HG03097 (cell line): Measurements from ENCODE around the gene C11orf98.
"Not testable (repeated sequence)": the region's sequence is repeated elsewhere in the genome, so short reads cannot be mapped to it uniquely, and the experiment has no call there.

Experiments
- ATAC-seq: cut with Tn5 transposase; IDR thresholded peaks from one replicate; pipeline ENCODE4 v1.9.1; 2021; ENCODE audit not compliant: unreplicated experiment, low FRiP score

C11orf98 gene

GRCh38 chr11:62654297-62654696 is 10.7 kb downstream of the C11orf98 start:
- no peak for ATAC-seq

DNA sequence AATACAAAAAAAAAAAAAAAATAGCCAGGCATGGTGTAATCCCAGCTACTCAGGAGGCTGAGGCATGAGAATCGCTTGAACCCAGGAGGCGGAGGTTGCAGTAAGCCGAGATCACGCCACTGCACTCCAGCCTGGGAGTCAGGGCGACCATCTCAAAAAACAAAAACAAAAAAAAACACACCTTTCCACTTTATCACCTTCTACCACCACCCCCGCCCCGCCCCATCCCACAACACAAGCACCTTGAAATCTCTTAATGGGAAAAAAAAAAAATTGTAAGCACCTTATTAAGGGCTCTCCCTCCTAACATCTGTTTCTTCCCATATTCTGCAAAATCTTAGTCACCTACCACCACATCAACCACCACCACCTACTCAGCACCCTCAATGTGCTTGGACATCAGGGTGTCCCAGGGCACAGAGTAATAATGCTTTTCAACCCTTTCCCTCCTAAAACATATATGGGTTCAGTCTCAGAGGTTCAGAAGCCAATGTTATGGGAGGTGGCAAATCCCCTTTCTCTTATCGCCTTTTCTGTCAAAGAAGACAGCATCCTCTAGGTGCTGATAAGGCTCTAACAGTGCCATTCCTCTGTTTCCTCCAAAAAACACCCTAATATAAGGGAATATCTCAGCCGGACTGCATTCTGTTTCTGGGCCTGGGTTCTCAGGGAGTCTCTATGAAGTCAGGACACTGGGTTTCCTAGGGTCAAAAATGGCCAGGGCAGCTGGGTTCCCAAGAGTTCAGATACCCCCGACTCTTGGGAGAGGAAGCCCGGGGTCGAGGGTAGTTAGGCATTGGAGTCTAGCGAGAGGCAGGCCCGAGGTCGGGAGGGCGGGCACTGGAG is 12.6 kb downstream of the C11orf98 start:
- no peak for ATAC-seq

DNA sequence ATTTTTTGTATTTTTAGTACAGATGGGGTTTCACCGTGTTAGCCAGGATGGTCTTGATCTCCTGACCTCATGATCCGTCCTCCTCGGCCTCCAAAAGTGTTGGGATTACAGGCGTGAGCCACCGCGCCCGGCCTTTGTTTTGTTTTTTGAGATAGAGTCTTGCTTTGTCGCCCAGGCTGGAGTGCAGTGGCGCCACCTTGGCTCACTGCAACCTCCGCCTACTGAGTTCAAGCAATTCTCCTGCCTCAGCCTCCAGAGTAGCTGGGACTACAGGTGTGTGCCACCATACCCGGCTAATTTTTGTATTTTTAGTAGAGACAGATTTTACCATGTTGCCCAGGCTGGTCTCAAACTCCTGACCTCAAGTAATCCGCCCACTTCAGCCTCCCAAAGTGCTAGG is 14.7 kb downstream of the C11orf98 start:
- not testable (repeated sequence) for ATAC-seq

GRCh38 chr11:62649486-62649885 is 15.5 kb downstream of the C11orf98 start:
- ATAC-seq, result no peak

- ATAC-seq, result no peak
Measured at GRCh38 chr11:62648967-62649364, 16.0 kb downstream of the C11orf98 start.

DNA sequence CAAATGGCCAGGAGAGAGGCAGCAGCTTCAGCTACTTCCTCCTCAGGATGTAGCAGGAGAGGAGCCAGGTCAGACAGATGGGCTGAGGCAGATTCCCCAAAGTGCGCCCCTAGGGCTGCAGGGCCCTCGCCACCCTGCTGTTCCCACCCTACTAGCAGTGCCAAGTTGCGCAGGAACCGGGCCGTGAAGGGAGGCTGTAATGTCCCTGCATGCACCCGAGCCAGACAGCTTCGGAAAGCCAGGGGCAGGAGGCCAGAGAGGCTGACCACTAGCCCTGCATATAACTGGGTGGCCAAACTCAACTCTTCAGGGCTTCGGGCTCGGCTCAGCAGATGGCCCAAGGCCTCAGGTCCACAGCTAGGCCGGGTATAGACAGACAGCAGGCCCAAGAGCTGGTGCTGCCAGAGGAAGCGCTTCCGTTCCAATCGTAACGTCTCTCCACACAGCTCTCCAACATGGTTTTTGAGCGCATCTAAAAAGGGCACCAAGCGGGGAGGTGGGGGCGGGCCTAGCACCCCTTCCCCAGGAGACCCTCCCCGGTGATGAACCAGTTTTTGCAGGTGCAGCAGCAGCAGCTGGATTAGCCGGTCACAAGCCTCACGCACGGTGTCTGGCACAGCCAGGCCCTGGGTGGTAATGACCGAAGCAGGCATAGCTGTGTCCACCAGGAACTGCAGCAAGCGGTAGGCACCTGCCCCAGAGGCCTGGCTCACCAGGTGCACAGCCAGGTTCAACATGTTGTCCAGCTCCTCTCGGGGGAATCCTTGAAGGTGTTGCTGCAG is 16.6 kb downstream of the C11orf98 start:
- ATAC-seq, result no peak

- ATAC-seq, result no peak
Measured at GRCh38 chr11:62647609-62648005, 17.4 kb downstream of the C11orf98 start.

- ATAC-seq, result peak; percentile 7
Measured at GRCh38 chr11:62646825-62647608, 18.0 kb downstream of the C11orf98 start.

- peak; percentile 86 for ATAC-seq
Measured at GRCh38 chr11:62645946-62646824, 18.8 kb downstream of the C11orf98 start, which contains the start of gene GANAB. GANAB (minus strand) TSS chr11:62646613; CDS start chr11:62646599, 14 bp downstream.

DNA sequence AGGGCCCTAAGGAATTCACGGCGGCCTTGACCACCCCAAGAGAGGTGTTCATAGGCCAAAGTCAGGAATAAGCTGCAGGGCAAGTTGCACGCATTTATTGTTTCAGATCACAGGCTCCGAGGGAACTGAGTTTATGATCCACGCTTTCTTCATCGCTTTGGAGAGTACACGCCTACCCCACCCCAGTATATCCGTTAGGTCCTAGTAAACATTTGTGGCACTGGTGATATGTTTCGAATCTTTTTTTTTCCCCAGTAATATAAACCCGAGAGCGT is 19.4 kb downstream of the C11orf98 start:
- ATAC-seq, result no peak

- ATAC-seq, result no peak
Measured at GRCh38 chr11:62644220-62644619, 20.8 kb downstream of the C11orf98 start.

- no peak for ATAC-seq
Measured at GRCh38 chr11:62632492-62632891, 32.5 kb downstream of the C11orf98 start.

DNA sequence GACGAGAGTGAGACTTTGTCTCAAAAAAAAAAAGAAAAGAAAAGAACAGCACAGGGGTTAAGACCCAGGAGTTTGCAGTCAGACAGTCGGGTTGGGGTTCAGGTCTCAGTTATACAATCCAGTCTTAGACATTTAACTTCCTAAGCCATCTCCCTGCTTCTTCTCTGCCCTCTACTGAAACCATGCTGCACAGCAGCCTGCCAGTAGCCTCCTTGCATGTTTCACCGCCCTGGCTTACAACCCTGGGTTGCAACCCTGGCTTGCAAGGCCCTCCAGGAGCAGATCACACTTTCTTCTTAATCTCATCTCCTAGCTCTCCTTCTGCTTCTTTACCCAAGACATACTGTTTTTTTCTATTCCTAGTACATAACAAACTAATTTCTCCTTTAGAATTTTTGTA is 37.3 kb downstream of the C11orf98 start:
- no peak for ATAC-seq

GRCh38 chr11:62622476-62623089 is 42.4 kb downstream of the C11orf98 start:
- no peak for ATAC-seq

DNA sequence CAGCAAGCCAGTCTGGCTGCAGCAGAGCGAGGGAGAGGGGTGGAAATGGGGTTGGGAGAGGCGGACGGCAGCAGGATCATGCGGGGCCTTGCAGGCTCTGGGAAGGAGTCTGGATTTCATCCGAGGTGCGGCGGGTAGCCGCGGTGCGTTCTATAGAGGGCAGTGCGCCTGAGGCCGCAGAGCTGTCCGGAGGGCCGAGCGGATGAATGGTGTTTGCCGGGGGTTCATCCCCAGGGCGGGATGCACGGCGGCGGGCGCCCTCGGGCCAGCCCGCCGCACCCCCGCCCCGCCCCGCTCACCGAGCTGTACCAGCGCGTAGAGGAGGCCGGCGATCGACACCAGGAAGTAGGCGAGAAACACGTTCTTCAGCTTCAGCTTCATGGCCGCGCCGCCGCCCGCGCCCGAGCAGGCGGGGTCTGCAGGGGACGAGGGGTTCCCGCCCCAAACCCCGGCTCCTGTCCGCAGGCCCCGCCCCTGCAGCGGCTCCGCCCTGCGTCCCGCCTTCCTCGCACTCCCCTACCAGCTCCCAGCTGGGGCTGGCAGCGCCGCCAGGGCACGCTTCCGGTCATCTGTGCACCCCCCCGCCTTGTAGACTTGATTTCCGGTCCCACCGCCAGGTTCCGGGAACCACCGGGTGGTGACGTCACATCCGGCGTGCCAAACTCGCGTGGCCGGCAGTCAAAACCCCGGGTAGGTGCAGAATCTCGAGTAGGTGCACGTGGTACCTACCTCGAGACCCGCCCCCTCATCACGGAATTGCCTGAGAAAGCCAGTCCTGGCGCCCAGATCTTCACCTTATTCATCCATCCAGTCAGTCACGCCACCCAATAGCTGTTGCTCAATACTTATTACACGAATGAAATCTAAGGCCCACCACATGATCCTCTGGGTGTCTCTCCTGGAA is 43.2 kb downstream of the C11orf98 start, which contains the start of gene B3GAT3:
Gene B3GAT3 (minus strand): TSS at position 420 of the 904 bp plus-strand sequence. CDS start 39 bp downstream, at position 381.
- peak; percentile 95 for ATAC-seq

DNA sequence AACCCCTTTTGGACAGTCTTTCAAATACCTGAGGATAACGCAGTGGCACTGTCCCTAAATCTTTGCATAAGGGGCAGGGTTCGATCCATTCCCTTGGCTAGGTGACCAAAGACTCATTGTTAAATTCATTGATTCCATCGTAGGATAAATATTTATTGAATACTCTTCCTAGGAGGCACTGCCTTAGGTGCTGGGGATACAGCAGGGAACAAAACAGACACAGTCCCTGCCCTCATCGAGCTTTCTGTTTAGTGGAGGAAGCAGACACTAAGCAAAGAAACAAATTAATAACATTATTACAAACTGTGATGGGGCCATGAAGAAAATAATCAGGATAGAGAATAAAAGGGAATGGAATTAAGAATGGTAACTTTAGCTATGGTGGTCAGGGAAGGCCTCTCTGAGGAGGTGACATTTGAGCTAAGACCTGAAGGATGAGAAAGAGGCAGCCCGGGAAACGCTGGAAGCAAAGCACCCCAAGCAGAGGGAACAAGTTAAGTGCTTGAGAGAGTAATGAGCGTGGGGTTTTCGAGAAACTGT is 43.9 kb downstream of the C11orf98 start:
- no peak for ATAC-seq

DNA sequence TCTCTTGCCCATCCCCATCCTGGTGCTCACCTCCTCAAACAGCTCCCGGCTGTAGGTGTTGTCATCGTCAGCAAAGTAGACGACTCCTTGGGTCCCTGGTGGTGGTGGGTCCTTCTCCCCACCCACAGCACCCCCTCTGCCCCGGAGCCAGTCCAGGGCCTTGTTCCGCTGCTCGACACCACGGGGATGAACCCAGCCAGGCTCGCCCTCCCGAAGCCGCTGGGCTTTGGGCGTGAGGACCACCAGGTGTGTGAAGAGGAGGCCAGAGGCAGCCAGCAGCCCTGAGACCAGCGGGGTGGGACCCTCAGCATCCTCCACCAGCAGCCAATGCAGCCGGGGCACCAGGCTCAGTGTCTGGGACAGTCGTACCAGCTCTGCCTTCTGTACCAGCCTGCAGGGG is 48.1 kb downstream of the C11orf98 start:
- not testable (repeated sequence) for ATAC-seq

GRCh38 chr11:62615521-62615920 is 49.5 kb downstream of the C11orf98 start:
- ATAC-seq, result no peak
